Natural killer cell treated with Interleukin-12 subunit alpha and Interleukin-12 subunit beta and Interleukin-15 and Interleukin-18, amount 100 ng/mL, for 72 hours (primary cell): ENCODE measurements around the gene TSHR. TPM values are rescaled to one million over a fixed set of nuclear protein-coding genes. Genes with fewer than 3 reads are reported as not detected.
A peak's percentile ranks its signal among the peaks of the same experiment; 100 is the strongest.

Experiments used
- ATAC-seq, 2 donors: fragments of 150-1000 bp; cut with Tn5 transposase in 1 of 2; sonication (Bioruptor Pico), chemical (Tn5 transposase) in 1 of 2; 2 replicates each; pipeline ENCODE4 v1.10.0; 2021
- DNase-seq: peaks from one replicate; pipeline ENCODE4 v3.0.0; 2022; ENCODE audit warnings: low spot score
- H3K27ac Mint-ChIP-seq, 2 donors: 1 replicate in 1 of 2; 2 replicates in 1 of 2; pipeline ENCODE4 v1.8.0; 2022; ENCODE audit warnings: mixed read lengths in 2 of 2, mild to moderate bottlenecking in 1 of 2, moderate library complexity in 1 of 2
- H3K27me3 Mint-ChIP-seq, 2 donors: 1 replicate in 1 of 2; 2 replicates in 1 of 2; pipeline ENCODE4 v1.8.0; 2022; ENCODE audit warnings: mixed read lengths in 2 of 2
- H3K36me3 Mint-ChIP-seq: one replicate; pipeline ENCODE4 v1.8.0; 2022; ENCODE audit warnings: mixed read lengths
- H3K4me1 Mint-ChIP-seq, 2 donors: 1 replicate in 1 of 2; 2 replicates in 1 of 2; pipeline ENCODE4 v1.8.0; 2022; ENCODE audit warnings: low read depth in 2 of 2, mixed read lengths in 2 of 2, mild to moderate bottlenecking in 1 of 2
- H3K4me3 Mint-ChIP-seq: one replicate; pipeline ENCODE4 v1.8.0; 2022; ENCODE audit warnings: mixed read lengths
- H3K9me3 Mint-ChIP-seq: 2 replicates; pipeline ENCODE4 v1.8.0; 2022; ENCODE audit warnings: mixed read lengths
- total RNA-seq, 2 donors: library from RNA; stranded (reverse); gene quantifications; one replicate each; pipeline ENCODE4 v1.2.3, GENCODE V29; 2022

The TSHR gene
- total RNA-seq, 2 donors from 2014 or later = not detected

- Mint-ChIP-seq H3K4me3 (peak overlapping the region; percentile 46), H3K36me3 (peaks cover 4% of the 10 kb centered on the region), H3K9me3 (no peaks in the 10 kb centered on the region), H3K27me3 (peaks cover 10 to 18% of the 10 kb centered on the region in 2 donors), H3K4me1 (peaks cover 18 to 44% of the 10 kb centered on the region in 2 donors), H3K27ac (peak overlapping the region in 1 of 2 donors; percentile 35)
- DNase-seq (no peak), ATAC-seq (no peak)
Measured at GRCh38 chr14:80958226-80958625, 2.8 kb downstream of the TSHR start.

DNA sequence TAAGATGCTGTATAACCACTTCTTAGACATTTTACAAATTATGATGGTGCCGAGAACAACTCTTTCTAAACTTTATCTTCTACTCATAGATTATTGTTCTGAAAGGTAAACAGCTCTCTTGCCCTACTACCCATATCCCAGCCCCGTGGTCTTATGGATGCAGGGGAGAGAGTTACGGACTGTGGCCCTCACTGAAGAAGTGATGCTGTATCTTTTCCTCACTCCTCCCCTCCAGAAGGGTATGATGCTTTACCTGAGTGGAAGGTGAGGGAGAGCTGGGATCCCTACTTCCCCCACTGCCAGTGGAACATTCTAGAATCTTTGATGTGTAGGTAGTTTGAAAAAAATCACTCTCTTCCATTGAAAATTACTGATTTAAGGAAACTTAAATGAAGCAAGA lies 3.5 kb downstream of the TSHR start:
- ATAC-seq = no peak
- no peak for DNase-seq
- Mint-ChIP-seq H3K4me1 (peaks cover 18 to 44% of the 10 kb centered on the region in 2 donors), H3K9me3 (no peaks in the 10 kb centered on the region), H3K36me3 (peaks cover 4% of the 10 kb centered on the region), H3K27me3 (peaks cover 10 to 18% of the 10 kb centered on the region in 2 donors), H3K27ac (peak overlapping the region; percentile 53 to 80), H3K4me3 (peak overlapping the region; percentile 78)

DNA sequence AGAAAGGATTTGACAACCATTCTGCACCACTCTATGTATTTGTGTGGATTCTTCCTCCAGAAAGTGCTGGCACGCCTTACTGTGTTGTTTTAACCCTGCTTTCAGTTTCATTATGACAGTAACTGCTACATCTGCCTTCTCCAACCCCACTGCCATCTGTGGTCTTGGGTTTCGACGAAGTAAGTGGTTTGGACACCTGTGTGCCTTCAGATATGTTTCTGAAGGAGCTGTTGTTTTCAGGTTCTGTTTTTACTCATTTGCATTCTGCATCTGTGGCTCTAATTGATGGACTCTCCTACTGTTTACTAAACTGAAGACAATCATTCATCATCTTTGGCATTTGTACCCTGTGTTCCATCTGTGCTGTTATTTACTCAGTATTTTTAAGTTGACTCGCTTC lies 4.1 kb downstream of the TSHR start:
- H3K27me3 Mint-ChIP-seq = peaks cover 10 to 17% of the 10 kb centered on the region in 2 donors
- DNase-seq (peak; percentile 71), ATAC-seq (peak; percentile 93 to 96)
- peak overlapping the region; percentile 78 for H3K4me3 Mint-ChIP-seq
- H3K27ac Mint-ChIP-seq = peak overlapping the region; percentile 53 to 80
- H3K9me3 Mint-ChIP-seq = no peaks in the 10 kb centered on the region
- peaks cover 18 to 43% of the 10 kb centered on the region in 2 donors for H3K4me1 Mint-ChIP-seq
- peaks cover 4% of the 10 kb centered on the region for H3K36me3 Mint-ChIP-seq

DNA sequence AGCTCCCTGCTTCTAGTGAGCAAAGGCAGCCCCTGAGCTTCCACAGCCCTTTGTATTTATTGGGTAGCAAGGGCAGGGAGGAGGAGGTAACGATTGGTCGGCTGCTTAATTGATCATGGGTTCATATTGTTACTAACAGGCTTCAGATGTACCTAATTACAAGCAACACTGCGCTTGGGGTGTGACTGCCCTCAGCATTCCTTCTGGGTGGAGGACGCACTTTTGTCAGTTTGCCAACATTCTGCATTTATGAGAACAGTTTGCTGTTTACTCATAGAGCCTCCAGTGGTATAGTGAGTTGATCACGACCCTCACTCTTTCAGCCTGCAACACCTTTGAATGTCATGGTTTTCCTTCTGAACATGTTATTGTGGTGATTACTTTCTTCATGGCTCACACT lies 9.6 kb downstream of the TSHR start:
- Mint-ChIP-seq H3K27ac (no peak overlapping the region), H3K27me3 (peaks cover 0 to 8% of the 10 kb centered on the region in 2 donors), H3K9me3 (no peaks in the 10 kb centered on the region), H3K4me3 (no peak overlapping the region), H3K36me3 (no peaks in the 10 kb centered on the region), H3K4me1 (peaks cover 0 to 4% of the 10 kb centered on the region in 2 donors)
- no peak for ATAC-seq
- DNase-seq = no peak

GRCh38 chr14:80973931-80974641 lies 18.7 kb downstream of the TSHR start:
- Mint-ChIP-seq H3K9me3 (no peaks in the 10 kb centered on the region), H3K4me1 (no peaks in the 10 kb centered on the region), H3K36me3 (no peaks in the 10 kb centered on the region), H3K27ac (no peak overlapping the region), H3K4me3 (no peak overlapping the region), H3K27me3 (peaks cover 5 to 18% of the 10 kb centered on the region in 2 donors)
- DNase-seq = no peak
- no peak for ATAC-seq

DNA sequence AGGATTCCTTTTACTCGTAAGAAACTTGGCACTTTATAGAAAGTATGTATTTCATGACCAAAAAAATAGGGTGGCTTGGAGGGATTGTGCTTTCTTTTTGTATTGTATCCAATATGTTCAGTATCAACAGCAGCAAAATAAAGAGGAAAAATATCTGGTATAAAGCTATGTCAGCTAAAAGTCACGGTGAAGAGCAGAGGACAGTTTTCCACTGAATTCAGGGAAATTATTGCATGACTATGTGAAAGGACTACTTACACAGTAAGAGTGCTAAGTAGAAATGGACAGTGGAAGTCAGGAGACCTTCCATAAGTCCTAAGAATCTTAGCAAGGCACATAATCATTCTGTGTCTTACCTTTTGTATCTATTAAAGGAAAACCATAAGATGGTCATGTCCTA lies 19.3 kb downstream of the TSHR start:
- no peak for DNase-seq
- Mint-ChIP-seq H3K27me3 (peaks cover 5 to 18% of the 10 kb centered on the region in 2 donors), H3K36me3 (no peaks in the 10 kb centered on the region), H3K9me3 (no peaks in the 10 kb centered on the region), H3K4me1 (no peaks in the 10 kb centered on the region), H3K4me3 (no peak overlapping the region), H3K27ac (no peak overlapping the region)
- ATAC-seq = no peak

- no peak for ATAC-seq
- no peak for DNase-seq
- H3K9me3 Mint-ChIP-seq = no peaks in the 10 kb centered on the region
- no peaks in the 10 kb centered on the region for H3K36me3 Mint-ChIP-seq
- peaks cover 5 to 27% of the 10 kb centered on the region in 2 donors for H3K27me3 Mint-ChIP-seq
- no peak overlapping the region for H3K27ac Mint-ChIP-seq
- H3K4me1 Mint-ChIP-seq = no peaks in the 10 kb centered on the region
- no peak overlapping the region for H3K4me3 Mint-ChIP-seq
Measured at GRCh38 chr14:80977221-80977620, 21.8 kb downstream of the TSHR start.

GRCh38 chr14:80978403-80978802 lies 23.0 kb downstream of the TSHR start:
- Mint-ChIP-seq H3K4me1 (no peaks in the 10 kb centered on the region), H3K4me3 (no peak overlapping the region), H3K27me3 (peaks cover 5 to 27% of the 10 kb centered on the region in 2 donors), H3K36me3 (no peaks in the 10 kb centered on the region), H3K9me3 (no peaks in the 10 kb centered on the region), H3K27ac (no peak overlapping the region)
- no peak for DNase-seq
- ATAC-seq = no peak

- Mint-ChIP-seq H3K4me1 (no peaks in the 10 kb centered on the region), H3K9me3 (no peaks in the 10 kb centered on the region), H3K4me3 (no peak overlapping the region), H3K36me3 (no peaks in the 10 kb centered on the region), H3K27ac (no peak overlapping the region), H3K27me3 (peaks cover 5 to 23% of the 10 kb centered on the region in 2 donors)
- ATAC-seq = no peak
- no peak for DNase-seq
Measured at GRCh38 chr14:80979951-80980350, 24.5 kb downstream of the TSHR start.

- Mint-ChIP-seq H3K9me3 (no peaks in the 10 kb centered on the region), H3K27ac (no peak overlapping the region), H3K27me3 (peaks cover 0 to 18% of the 10 kb centered on the region in 2 donors), H3K36me3 (no peaks in the 10 kb centered on the region), H3K4me1 (no peaks in the 10 kb centered on the region), H3K4me3 (no peak overlapping the region)
- ATAC-seq (no peak), DNase-seq (no peak)
Measured at GRCh38 chr14:80981156-80981555, 25.7 kb downstream of the TSHR start.

- ATAC-seq = peak in 1 of 2 donors; percentile 15
- no peak for DNase-seq
Measured at GRCh38 chr14:80981673-80982072, 26.3 kb downstream of the TSHR start.

GRCh38 chr14:80982711-80983110 lies 27.3 kb downstream of the TSHR start:
- Mint-ChIP-seq H3K9me3 (no peaks in the 10 kb centered on the region), H3K4me3 (no peak overlapping the region), H3K27me3 (peaks cover 0 to 15% of the 10 kb centered on the region in 2 donors), H3K36me3 (no peaks in the 10 kb centered on the region), H3K27ac (no peak overlapping the region), H3K4me1 (no peaks in the 10 kb centered on the region)
- DNase-seq (no peak), ATAC-seq (no peak)

More at GRCh38 chr14:80981673-80982072, 26.3 kb downstream of the TSHR start:
- Mint-ChIP-seq H3K9me3 (no peaks in the 10 kb centered on the region), H3K27me3 (peaks cover 0 to 16% of the 10 kb centered on the region in 2 donors), H3K36me3 (no peaks in the 10 kb centered on the region), H3K4me3 (no peak overlapping the region), H3K27ac (no peak overlapping the region), H3K4me1 (no peaks in the 10 kb centered on the region)

DNA sequence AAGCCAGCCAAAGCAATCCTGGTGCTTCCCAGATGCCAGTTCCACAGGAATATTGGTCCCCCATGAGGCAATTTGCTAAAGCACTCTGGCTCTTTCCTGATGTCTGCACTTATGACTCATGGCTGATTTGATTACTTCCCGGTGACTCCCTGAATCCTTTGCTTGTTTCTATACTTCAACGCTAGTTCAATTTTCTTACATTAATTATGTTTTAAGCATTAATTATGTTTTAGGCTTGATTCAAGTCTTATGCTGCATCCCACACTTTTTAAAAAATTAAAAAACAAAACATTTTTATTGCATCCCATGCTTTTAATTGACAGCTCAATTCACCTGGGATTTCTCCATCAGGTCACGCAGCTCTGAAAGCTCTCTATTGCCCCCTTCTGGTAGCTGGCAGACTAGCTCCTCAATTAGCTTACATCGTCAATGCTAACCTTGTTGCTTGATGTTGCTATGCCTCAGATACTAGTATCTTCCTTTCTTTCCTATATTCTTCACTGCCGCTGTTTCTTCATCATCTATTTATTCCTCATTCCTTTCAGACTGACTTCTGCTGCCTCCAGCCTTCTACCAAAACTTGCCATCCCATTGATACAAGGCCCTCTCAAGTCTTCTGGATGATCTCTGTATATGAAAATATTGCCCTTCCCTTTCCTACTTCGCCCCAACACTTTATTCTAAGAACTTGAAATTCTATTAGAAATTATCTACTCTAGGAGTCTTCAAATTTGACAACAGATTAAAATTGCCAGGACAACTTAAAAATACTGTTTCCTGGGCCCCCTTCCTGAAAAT lies 32.0 kb downstream of the TSHR start:
- H3K27me3 Mint-ChIP-seq = peaks cover 0 to 5% of the 10 kb centered on the region in 2 donors
- H3K4me3 Mint-ChIP-seq = no peak overlapping the region
- H3K9me3 Mint-ChIP-seq = no peaks in the 10 kb centered on the region
- ATAC-seq = peak in 1 of 2 donors; percentile 48
- H3K4me1 Mint-ChIP-seq = no peaks in the 10 kb centered on the region
- H3K36me3 Mint-ChIP-seq = no peaks in the 10 kb centered on the region
- no peak overlapping the region for H3K27ac Mint-ChIP-seq
- peak; percentile 65 for DNase-seq

- peaks cover 0 to 5% of the 10 kb centered on the region in 2 donors for H3K27me3 Mint-ChIP-seq
- peak; percentile 45 to 50 for ATAC-seq
- no peaks in the 10 kb centered on the region for H3K4me1 Mint-ChIP-seq
- H3K27ac Mint-ChIP-seq = no peak overlapping the region
- H3K4me3 Mint-ChIP-seq = no peak overlapping the region
- DNase-seq = no peak
- H3K36me3 Mint-ChIP-seq = no peaks in the 10 kb centered on the region
- no peaks in the 10 kb centered on the region for H3K9me3 Mint-ChIP-seq
Measured at GRCh38 chr14:80988192-80988591, 32.8 kb downstream of the TSHR start.
